ENCODE results near the gene TTYH2.
A peak's percentile ranks its signal among the peaks of the same experiment; 100 is the strongest.

Gene TTYH2

DNA sequence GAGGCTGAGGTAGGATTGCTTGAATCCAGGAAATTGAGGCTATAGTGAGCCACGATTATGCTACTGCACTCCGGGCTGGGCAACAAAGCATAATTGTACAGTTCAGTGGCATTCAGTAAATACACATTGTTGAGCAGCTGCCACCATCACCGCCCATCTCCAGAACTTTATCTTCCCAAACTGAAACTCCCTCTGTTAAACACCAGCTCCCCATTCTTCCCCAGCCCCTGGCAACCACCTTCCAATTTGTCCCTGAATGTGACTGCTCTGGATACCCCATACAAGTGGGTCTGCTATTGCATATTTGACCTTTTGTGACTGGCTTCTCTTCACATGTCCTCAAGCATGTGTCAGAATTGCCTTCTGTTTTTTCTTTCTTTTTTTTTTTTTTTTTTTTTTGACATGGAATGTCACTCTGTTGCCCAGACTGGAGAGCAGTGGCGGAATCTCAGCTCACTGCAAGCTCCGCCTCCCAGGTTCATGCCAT lies 7.0 kb upstream of the TTYH2 start:
- H3K4me3 ChIP-seq (replicated peaks in 1 of 2; ENCODE audit: low read depth in 2 of 2, low read length in 2 of 2), result no peak overlapping the region
- DNase-seq (ENCODE audit: low read depth in 2 of 2), result no peak
- no peak for TF ChIP-seq CTCF (IDR thresholded peaks at IDR 0.05; ENCODE audit: low read depth, low read length)

GRCh38 chr17:74210191-74211140 lies 2.9 kb upstream of the TTYH2 start:
- DNase-seq (ENCODE audit: low read depth in 2 of 2), result peak; percentile 67 to 75
- TF ChIP-seq CTCF (IDR thresholded peaks at IDR 0.05; ENCODE audit: low read depth, low read length), result peak; percentile 99
- H3K4me3 ChIP-seq (replicated peaks in 1 of 2; ENCODE audit: low read depth in 2 of 2, low read length in 2 of 2), result no peak overlapping the region

GRCh38 chr17:74211141-74211911 lies 2.0 kb upstream of the TTYH2 start:
- H3K4me3 ChIP-seq (replicated peaks in 1 of 2; ENCODE audit: low read depth in 2 of 2, low read length in 2 of 2), result peak overlapping the region; percentile 60 to 74
- peak in 1 of 2 donors; percentile 37 for DNase-seq (ENCODE audit: low read depth in 2 of 2)
- TF ChIP-seq CTCF (IDR thresholded peaks at IDR 0.05; ENCODE audit: low read depth, low read length), result no peak

- DNase-seq (ENCODE audit: low read depth in 2 of 2), result peak in 1 of 2 donors; percentile 25
- peak overlapping the region; percentile 60 to 74 for H3K4me3 ChIP-seq (replicated peaks in 1 of 2; ENCODE audit: low read depth in 2 of 2, low read length in 2 of 2)
- TF ChIP-seq CTCF (IDR thresholded peaks at IDR 0.05; ENCODE audit: low read depth, low read length), result no peak
Observed at GRCh38 chr17:74211912-74212208, 1.5 kb upstream of the TTYH2 start.

DNA sequence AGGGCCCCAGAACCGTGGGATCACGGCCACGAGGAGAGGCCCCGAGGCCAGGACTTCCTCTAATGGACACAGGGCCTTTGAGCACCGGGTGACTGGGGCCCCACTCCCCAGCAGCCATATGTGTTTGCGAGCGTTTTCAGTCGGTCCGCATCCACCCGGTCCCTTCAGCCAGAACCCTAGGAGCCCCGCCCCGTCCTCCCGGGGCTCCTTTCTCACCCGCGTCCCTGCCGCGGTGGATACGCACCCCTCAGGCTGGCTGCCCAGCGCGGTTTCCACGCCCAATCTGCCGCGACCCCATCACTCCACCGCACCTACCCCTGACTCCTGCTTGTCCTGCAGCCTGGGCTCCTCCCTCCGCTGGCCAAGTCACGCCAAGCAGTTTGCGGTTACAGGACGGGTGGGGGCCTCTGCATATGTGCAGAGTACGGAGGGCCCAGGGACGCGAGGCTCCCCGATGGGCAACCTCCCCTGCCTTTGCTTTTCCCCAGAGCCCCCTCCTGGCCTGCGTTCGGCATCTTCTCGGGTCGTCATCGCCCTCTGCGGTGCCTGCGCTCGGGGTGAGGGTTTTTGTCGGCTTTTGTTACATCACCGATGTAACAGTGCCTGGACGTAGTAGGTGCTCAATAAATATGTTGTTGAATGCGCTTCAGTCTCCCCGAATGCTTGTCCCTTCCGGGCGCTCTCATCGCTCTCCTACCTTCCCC lies 1.0 kb upstream of the TTYH2 start:
- DNase-seq (ENCODE audit: low read depth in 2 of 2), result peak in 1 of 2 donors; percentile 39
- TF ChIP-seq CTCF (IDR thresholded peaks at IDR 0.05; ENCODE audit: low read depth, low read length), result no peak
- peak overlapping the region; percentile 60 to 74 for H3K4me3 ChIP-seq (replicated peaks in 1 of 2; ENCODE audit: low read depth in 2 of 2, low read length in 2 of 2)

DNA sequence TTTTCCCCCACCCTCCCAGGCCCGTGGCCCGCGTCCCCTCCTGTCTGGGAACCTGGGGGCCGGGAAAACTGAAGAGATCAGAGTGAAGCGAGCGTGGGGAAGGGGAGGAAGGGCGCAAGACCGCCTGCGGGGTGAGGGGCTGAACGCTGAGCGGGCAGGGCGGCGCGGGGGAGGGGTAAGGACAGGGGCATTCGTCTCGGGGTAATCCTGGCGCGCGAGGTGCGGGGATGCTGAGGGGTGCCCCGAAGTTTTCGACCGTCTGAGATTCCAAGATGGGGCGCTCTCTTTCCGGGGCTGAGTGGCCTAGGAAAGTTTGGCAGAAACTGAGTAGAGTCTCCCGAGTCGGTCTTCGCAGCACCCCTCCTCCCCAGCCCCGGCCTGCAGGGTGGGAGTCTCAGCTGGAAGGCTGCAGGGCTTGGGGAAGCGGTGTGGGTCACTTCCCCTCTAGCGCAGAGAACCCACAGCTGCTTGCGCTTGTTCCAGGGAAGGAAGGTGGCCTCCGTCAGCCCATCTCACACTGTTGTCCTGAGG lies 555 bp downstream of the TTYH2 start:
- peak overlapping the region; percentile 52 to 60 for H3K4me3 ChIP-seq (replicated peaks in 1 of 2; ENCODE audit: low read depth in 2 of 2, low read length in 2 of 2)
- no peak for TF ChIP-seq CTCF (IDR thresholded peaks at IDR 0.05; ENCODE audit: low read depth, low read length)
- DNase-seq (ENCODE audit: low read depth in 2 of 2), result no peak

Measured in cardiac fibroblast (primary cell).